Prostate gland (tissue), 2 donors: ENCODE results near the gene MBD6.
"Not testable (repeated sequence)": the region's sequence is repeated elsewhere in the genome, so short reads cannot be mapped to it uniquely, and the experiment has no call there.

Experiments
- POLR2A ChIP-seq: fragments of 450-650 bp; IDR thresholded peaks from one replicate; pipeline ENCODE4 v1.6.1; 2016; ENCODE audit warnings: antibody characterized with exemption, mild to moderate bottlenecking
- POLR2AphosphoS5 ChIP-seq: sonication (generic); formaldehyde crosslinking; IDR thresholded peaks from one replicate; pipeline ENCODE4 v1.6.1; 2017; ENCODE audit warnings: antibody characterized with exemption
- TF ChIP-seq, protein P1 (sequence below), 4 experiments: fragments of 200-600 bp in 2 of 4; fragments of 450-650 bp in 2 of 4; sonication (generic) in 2 of 4; IDR thresholded peaks; 1 replicate in 3 of 4; 2 replicates in 1 of 4; pipeline ENCODE4 v1.5.1; 2016 to 2019; ENCODE audit warnings: antibody characterized with exemption in 4 of 4, mild to moderate bottlenecking in 2 of 4, moderate library complexity in 2 of 4

DNA sequence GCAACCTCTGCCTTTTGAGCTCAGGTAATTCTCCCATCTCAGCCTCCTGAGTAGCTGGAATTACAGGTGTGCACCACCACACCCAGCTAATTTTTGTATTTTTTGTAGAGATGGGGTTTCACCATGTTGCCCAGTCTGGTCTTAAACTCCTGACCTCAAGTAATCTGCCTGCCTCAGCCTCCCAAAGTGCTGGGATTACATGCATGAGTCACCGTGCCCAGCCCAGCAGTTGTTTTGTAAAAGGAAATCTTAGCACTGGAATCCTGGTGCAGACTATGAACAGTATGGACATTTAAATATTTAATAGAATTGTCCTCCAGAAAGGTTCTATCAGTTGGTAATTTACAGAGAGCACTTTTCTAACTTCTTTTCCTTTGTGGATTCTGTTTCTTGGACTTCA lies 38.5 kb downstream of the MBD6 start:
- TF ChIP-seq, protein P1, sequence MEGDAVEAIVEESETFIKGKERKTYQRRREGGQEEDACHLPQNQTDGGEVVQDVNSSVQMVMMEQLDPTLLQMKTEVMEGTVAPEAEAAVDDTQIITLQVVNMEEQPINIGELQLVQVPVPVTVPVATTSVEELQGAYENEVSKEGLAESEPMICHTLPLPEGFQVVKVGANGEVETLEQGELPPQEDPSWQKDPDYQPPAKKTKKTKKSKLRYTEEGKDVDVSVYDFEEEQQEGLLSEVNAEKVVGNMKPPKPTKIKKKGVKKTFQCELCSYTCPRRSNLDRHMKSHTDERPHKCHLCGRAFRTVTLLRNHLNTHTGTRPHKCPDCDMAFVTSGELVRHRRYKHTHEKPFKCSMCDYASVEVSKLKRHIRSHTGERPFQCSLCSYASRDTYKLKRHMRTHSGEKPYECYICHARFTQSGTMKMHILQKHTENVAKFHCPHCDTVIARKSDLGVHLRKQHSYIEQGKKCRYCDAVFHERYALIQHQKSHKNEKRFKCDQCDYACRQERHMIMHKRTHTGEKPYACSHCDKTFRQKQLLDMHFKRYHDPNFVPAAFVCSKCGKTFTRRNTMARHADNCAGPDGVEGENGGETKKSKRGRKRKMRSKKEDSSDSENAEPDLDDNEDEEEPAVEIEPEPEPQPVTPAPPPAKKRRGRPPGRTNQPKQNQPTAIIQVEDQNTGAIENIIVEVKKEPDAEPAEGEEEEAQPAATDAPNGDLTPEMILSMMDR (IDR thresholded peaks at IDR 0.05): not testable (repeated sequence)
- TF ChIP-seq POLR2AphosphoS5, POLR2A: not testable (repeated sequence)
